IMR-90 (cell line): ENCODE data around the gene NPHP4. TPM values are rescaled to one million over a fixed set of nuclear protein-coding genes. Genes with fewer than 3 reads are reported as not detected.

Experiments used
- ATAC-seq: fragments of 200-7000 bp; cut with Tn5 transposase; 2 replicates; pipeline ENCODE4 v1.9.1; 2020; ENCODE audit warnings: low read depth, mild to moderate bottlenecking, moderate library complexity
- BruUV-seq: library from RNA; stranded (reverse); fragments of 400-500 nt; replicated peaks from 2 replicates; lab custom pipeline; 2021; lab: Mats Ljungman, UMichigan
- CTCF ChIA-PET: fragments of 300-600 bp; formaldehyde crosslinking; extraction: SDS; loops from one replicate; lab custom pipeline; 2021; ENCODE audit warnings: antibody characterized with exemption; lab: Yijun Ruan, JAX
- POLR2A ChIA-PET: fragments of 300-600 bp; sonication (Branson Sonifier 250); formaldehyde crosslinking; loops from one replicate; lab custom pipeline; 2022; ENCODE audit warnings: antibody characterized with exemption; ENCODE audit not compliant: unreplicated experiment; lab: Charles Lee
- DNase-seq: peaks from one replicate; pipeline ENCODE4 v3.0.0; 2013
- H2AFZ ChIP-seq: replicated peaks from 2 replicates; pipeline ENCODE3; 2013; ENCODE audit warnings: low read length, mild to moderate bottlenecking; ENCODE audit not compliant: poor library complexity
- H2AK5ac ChIP-seq: 2 replicates; pipeline ENCODE4 v1.6.1; 2013; ENCODE audit warnings: low read depth, low read length, inconsistent platforms
- H2AK9ac ChIP-seq: replicated peaks from 2 replicates; pipeline ENCODE3; 2013; ENCODE audit warnings: mild to moderate bottlenecking, low read depth, low read length, moderate library complexity; ENCODE audit not compliant: poor library complexity
- H2BK120ac ChIP-seq: 2 replicates; pipeline ENCODE4 v1.6.1; 2013; ENCODE audit warnings: low read depth, low read length, inconsistent platforms
- H2BK15ac ChIP-seq: 3 replicates; pipeline ENCODE4 v1.6.1; 2013; ENCODE audit warnings: low read depth, low read length, inconsistent platforms
- H2BK20ac ChIP-seq: 2 replicates; pipeline ENCODE4 v1.6.1; 2013; ENCODE audit warnings: low read depth, mild to moderate bottlenecking, inconsistent platforms, low read length, moderate library complexity
- H2BK5ac ChIP-seq: 2 replicates; pipeline ENCODE4 v1.6.1; 2013; ENCODE audit warnings: mild to moderate bottlenecking, low read depth, low read length, inconsistent platforms; ENCODE audit not compliant: poor library complexity, severe bottlenecking
- H3K14ac ChIP-seq: replicated peaks from 2 replicates; pipeline ENCODE4 v1.6.1; 2013; ENCODE audit warnings: low read depth, low read length, inconsistent platforms
- H3K18ac ChIP-seq: 2 replicates; pipeline ENCODE4 v1.6.1; 2013; ENCODE audit warnings: low read depth, low read length, control low read depth
- H3K23ac ChIP-seq: 2 replicates; pipeline ENCODE4 v1.6.1; 2013; ENCODE audit warnings: low read depth, low read length, inconsistent platforms
- H3K27ac ChIP-seq: 2 replicates; pipeline ENCODE4 v1.5.1; 2013; ENCODE audit warnings: mild to moderate bottlenecking, control low read depth, low read length; ENCODE audit not compliant: insufficient read depth
- H3K27me3 ChIP-seq: 2 replicates; pipeline ENCODE4 v1.6.1; 2013; ENCODE audit warnings: low read length; ENCODE audit not compliant: control insufficient read depth, insufficient read depth
- H3K36me3 ChIP-seq: 2 replicates; pipeline ENCODE4 v1.6.1; 2013; ENCODE audit warnings: low read length, mixed read lengths; ENCODE audit not compliant: control insufficient read depth, insufficient read depth
- H3K4ac ChIP-seq: 2 replicates; pipeline ENCODE4 v1.6.1; 2013; ENCODE audit warnings: low read depth, low read length, inconsistent platforms
- H3K4me1 ChIP-seq: 2 replicates; pipeline ENCODE4 v1.6.1; 2013; ENCODE audit warnings: low read length, mixed read lengths; ENCODE audit not compliant: control insufficient read depth, insufficient read depth
- H3K4me2 ChIP-seq: 2 replicates; pipeline ENCODE4 v1.6.1; 2013; ENCODE audit warnings: low read depth, mild to moderate bottlenecking, control low read depth, low read length, moderate library complexity
- H3K4me3 ChIP-seq: 2 replicates; pipeline ENCODE4 v1.5.1; 2013; ENCODE audit warnings: low read depth, mild to moderate bottlenecking, control low read depth, low read length, moderate library complexity; ENCODE audit not compliant: insufficient read depth
- H3K56ac ChIP-seq: 2 replicates; pipeline ENCODE4 v1.6.1; 2013; ENCODE audit warnings: low read length, inconsistent platforms; ENCODE audit not compliant: insufficient read depth; ENCODE audit errors: extremely low read depth
- H3K79me1 ChIP-seq, 2 experiments: 2 replicates each; pipeline ENCODE4 v1.6.1; 2013; ENCODE audit warnings: low read length in 2 of 2, inconsistent platforms in 1 of 2, low read depth in 1 of 2
- H3K9ac ChIP-seq: 2 replicates; pipeline ENCODE4 v1.6.1; 2013; ENCODE audit warnings: low read depth, low read length, control low read depth
- H3K9me1 ChIP-seq: 2 replicates; pipeline ENCODE4 v1.6.1; 2013; ENCODE audit warnings: low read length, inconsistent platforms; ENCODE audit not compliant: insufficient read depth
- H3K9me3 ChIP-seq: 2 replicates; pipeline ENCODE4 v1.6.1; 2013; ENCODE audit warnings: low read length; ENCODE audit not compliant: control insufficient read depth, insufficient read depth
- H4K20me1 ChIP-seq: 2 replicates; pipeline ENCODE4 v1.6.1; 2013; ENCODE audit warnings: low read length, inconsistent platforms; ENCODE audit not compliant: insufficient read depth
- H4K5ac ChIP-seq: 2 replicates; pipeline ENCODE4 v1.6.1; 2013; ENCODE audit warnings: mild to moderate bottlenecking, low read depth, low read length, control low read depth
- H4K8ac ChIP-seq, 2 experiments: 2 replicates each; pipeline ENCODE4 v1.6.1; 2013; ENCODE audit warnings: low read depth in 2 of 2, low read length in 2 of 2, control low read depth in 1 of 2, inconsistent platforms in 1 of 2
- H4K91ac ChIP-seq: 2 replicates; pipeline ENCODE4 v1.6.1; 2013; ENCODE audit warnings: low read depth, low read length, inconsistent platforms; ENCODE audit not compliant: insufficient read depth
- BHLHE40 ChIP-seq: fragments of 150-350 bp; IDR thresholded peaks from 2 replicates; pipeline ENCODE4 v1.6.1; 2016; ENCODE audit warnings: mild to moderate bottlenecking, low read depth, low read length
- MAFK ChIP-seq: IDR thresholded peaks from 2 replicates; pipeline ENCODE4 v1.6.1; 2012; ENCODE audit warnings: low read depth, low read length, improper control_type of control experiment
- MXI1 ChIP-seq: IDR thresholded peaks from 2 replicates; pipeline ENCODE4 v1.6.1; 2012; ENCODE audit warnings: low read depth, mild to moderate bottlenecking, low read length, moderate library complexity, borderline replicate concordance
- WGBS, 2 experiments: methylation state at CpG; one replicate each; pipeline versions ENCODE4 v1.1.5 to v1.1.7; 2013; ENCODE audit warnings: missing lambda C conversion rate in 2 of 2; ENCODE audit not compliant: insufficient read length in 1 of 2; ENCODE audit errors: extremely low coverage in 2 of 2; 5-methylcytosine and 5-hydroxymethylcytosine counted together
- dilution Hi-C: fragments of 300-500 bp; cut with HindIII; formaldehyde crosslinking; loops from one replicate; pipeline ENCODE4 v1.14.3; 2018; ENCODE audit warnings: low sequenced_read_pairs; ENCODE audit not compliant: unreplicated experiment
- in situ Hi-C: fragments of 300-500 bp; cut with MboI; formaldehyde crosslinking; loops from 3 replicates; pipeline ENCODE4 v1.14.3; 2019; ENCODE audit warnings: low sequenced_read_pairs, inconsistent platforms, mixed read lengths
- intact Hi-C: fragments of 100-400 bp; cut with micrococcal nuclease; formaldehyde crosslinking; loops from 2 replicates; pipeline ENCODE4 v1.10.0; 2022
- polyA plus RNA-seq, 3 experiments: library from polyadenylated mRNA; depleted of rRNA; stranded (reverse); fragments of >200 nt; gene quantifications; 2 replicates each; pipeline ENCODE4 v1.2.3, GENCODE V29; 2012; ENCODE audit warnings: low replicate concordance in 1 of 3
- total RNA-seq: library from RNA; depleted of rRNA; stranded (reverse); fragments of >200 nt; gene quantifications from 2 replicates; pipeline ENCODE4 v1.2.3, GENCODE V29; 2012

The NPHP4 gene
- total and polyA plus RNA-seq, 2 of the 4 experiments (the other 2 are of a cell fraction) = 2.0 to 5.5 TPM

- no peak for DNase-seq
- H3K36me3 ChIP-seq = peaks cover 3% of the 10 kb centered on the region
- H2AK9ac ChIP-seq = no peak overlapping the region
- no peak overlapping the region for H2BK15ac ChIP-seq
- no peak overlapping the region for H4K5ac ChIP-seq
- H3K27ac ChIP-seq = no peak overlapping the region
- peaks cover under 1% of the 10 kb centered on the region; the same call in 1 of the 2 replicates for H3K9me1 ChIP-seq
- H2BK120ac ChIP-seq = no peak overlapping the region
- dilution Hi-C loops = no loop called here
- H4K91ac ChIP-seq = no peak overlapping the region
- TF ChIP-seq BHLHE40 (no peak), MAFK (no peak), MXI1 (no peak)
- ChIA-PET POLR2A (no interaction called here), CTCF (no interaction called here)
- WGBS, 2 experiments = 95% methylated on average over 12 of the region's 27 CpGs; no CpG with 5 or more reads in 1 of the 2 experiments
- no peaks in the 10 kb centered on the region for H4K20me1 ChIP-seq
- no peak for ATAC-seq
- H3K4me1 ChIP-seq = peaks cover 2% of the 10 kb centered on the region; the same call in 1 of the 2 replicates
- no peak overlapping the region for H2BK20ac ChIP-seq
- BruUV-seq = no TSS peak
- H3K4me3 ChIP-seq = no peak overlapping the region
- no peaks in the 10 kb centered on the region for H3K27me3 ChIP-seq
- no peak overlapping the region for H3K18ac ChIP-seq
- H2AK5ac ChIP-seq = no peak overlapping the region
- H3K79me1 ChIP-seq = no peaks in the 10 kb centered on the region
- in situ Hi-C loops = no loop called here
- H3K4ac ChIP-seq = no peak overlapping the region
- H3K4me2 ChIP-seq = no peak overlapping the region
- H3K9me3 ChIP-seq = no peaks in the 10 kb centered on the region
- H4K8ac ChIP-seq = no peak overlapping the region
- intact Hi-C loops = no loop called here
- no peak overlapping the region for H3K23ac ChIP-seq
- no peak overlapping the region for H3K56ac ChIP-seq
- no peak overlapping the region for H2AFZ ChIP-seq
- no peak overlapping the region for H3K14ac ChIP-seq
- H3K9ac ChIP-seq = no peak overlapping the region
- no peak overlapping the region for H2BK5ac ChIP-seq
Measured at GRCh38 chr1:5944154-5944842, 47.9 kb downstream of the NPHP4 start.
